ENCODE measurements around the gene FRMD3. TPM values are rescaled to one million over a fixed set of nuclear protein-coding genes. Genes with fewer than 3 reads are reported as not detected.

Gene FRMD3
- 1 to 10 TPM in 5 of 6 donors, under 1 TPM in 1; 0.87 to 2.6 (median 1.6) TPM for total RNA-seq
- polyA plus RNA-seq, result 1 to 10 TPM in 1 of 2 donors, under 1 TPM in 1; 0.91 to 1.5 TPM

DNA sequence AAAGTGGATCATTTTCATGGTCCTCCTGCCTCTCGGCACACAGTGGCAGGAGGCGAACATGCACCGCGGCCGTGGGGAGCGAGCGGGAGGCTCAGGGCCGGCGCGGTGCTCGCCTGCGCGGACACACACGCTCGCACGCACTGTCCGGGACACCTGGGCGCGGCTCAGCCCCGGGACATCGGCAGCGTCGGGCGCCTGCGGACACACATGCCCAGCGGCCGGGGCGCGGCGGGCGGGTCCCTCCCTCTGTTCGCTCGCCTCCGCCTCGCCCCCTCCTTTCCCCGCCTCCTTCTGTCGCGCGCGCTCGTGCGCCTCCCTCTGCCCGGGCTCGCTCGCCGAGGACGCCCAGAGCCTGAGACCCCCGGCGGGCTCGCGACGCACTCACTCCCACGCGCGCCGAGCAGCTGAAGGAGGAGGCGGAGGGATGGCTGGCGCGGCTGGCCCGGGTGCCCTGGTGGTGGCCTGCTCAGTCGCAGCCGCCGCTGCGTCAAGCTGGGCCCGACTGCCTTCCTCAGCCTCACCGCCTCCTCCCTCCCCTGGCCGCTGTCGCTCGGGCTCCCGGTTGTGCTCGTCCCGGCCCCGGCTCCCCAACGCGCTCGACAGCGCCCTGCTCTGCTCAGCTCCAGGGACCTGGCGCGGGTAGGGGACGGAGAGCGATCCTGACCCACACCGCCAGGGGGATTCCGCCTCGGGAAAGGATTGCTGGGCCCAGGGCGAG is at the start of gene FRMD3:
Gene FRMD3 (minus strand): TSS at position 230 of the 718 bp plus-strand sequence. CDS start 170 bp downstream, at position 60.
- TF ChIP-seq, protein P1, sequence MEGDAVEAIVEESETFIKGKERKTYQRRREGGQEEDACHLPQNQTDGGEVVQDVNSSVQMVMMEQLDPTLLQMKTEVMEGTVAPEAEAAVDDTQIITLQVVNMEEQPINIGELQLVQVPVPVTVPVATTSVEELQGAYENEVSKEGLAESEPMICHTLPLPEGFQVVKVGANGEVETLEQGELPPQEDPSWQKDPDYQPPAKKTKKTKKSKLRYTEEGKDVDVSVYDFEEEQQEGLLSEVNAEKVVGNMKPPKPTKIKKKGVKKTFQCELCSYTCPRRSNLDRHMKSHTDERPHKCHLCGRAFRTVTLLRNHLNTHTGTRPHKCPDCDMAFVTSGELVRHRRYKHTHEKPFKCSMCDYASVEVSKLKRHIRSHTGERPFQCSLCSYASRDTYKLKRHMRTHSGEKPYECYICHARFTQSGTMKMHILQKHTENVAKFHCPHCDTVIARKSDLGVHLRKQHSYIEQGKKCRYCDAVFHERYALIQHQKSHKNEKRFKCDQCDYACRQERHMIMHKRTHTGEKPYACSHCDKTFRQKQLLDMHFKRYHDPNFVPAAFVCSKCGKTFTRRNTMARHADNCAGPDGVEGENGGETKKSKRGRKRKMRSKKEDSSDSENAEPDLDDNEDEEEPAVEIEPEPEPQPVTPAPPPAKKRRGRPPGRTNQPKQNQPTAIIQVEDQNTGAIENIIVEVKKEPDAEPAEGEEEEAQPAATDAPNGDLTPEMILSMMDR (IDR thresholded peaks at IDR 0.05), result peak; percentile 54 to 74 (median 63)
- no peaks in the 10 kb centered on the region for H3K27me3 ChIP-seq
- no peaks in the 10 kb centered on the region for H3K36me3 ChIP-seq
- H3K4me1 ChIP-seq, result peaks cover 0 to 10% (median 6%) of the 10 kb centered on the region in 3 donors
- peak within 1 kb of the TSS; percentile 44 to 66 (median 50) for H3K4me3 ChIP-seq
- whole genome bisulfite sequencing, 2 donors, result 0 to 1% methylated on average over 56 to 85 of the region's 85 CpGs
- no peaks in the 10 kb centered on the region for H3K9me3 ChIP-seq
- DNase-seq, result peak; percentile 76 to 93 (median 83)
- peak; percentile 91 to 97 (median 96) for ATAC-seq
- H3K27ac ChIP-seq, result peak within 1 kb of the TSS; percentile 20 to 74 (median 58)
- intact Hi-C loops (cut with DNase I), result no loop called here
- FAIRE-seq, result no peak

DNA sequence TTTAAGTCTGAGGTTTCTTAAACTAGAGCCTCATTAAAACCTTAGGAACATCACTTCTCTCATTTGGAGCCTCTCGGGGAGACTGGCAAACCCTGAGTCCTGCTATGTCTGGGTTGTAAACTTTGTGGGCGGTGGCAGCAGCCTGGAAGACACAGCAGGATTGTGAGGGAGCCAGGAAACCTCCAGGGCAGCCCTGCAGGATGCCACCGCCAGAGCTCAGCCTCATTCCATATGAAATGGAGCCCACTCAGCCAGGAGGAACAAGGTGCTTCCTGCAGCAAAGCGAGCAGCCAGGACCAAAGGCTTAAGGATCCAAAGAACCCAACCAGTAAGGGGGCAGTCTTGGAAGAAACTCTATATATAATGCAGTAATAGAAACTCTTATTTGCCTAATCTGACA is 46.8 kb upstream of the FRMD3 start:
- intact Hi-C loops (cut with DNase I), result no loop called here
- WGBS, 2 donors, result 86 to 93% methylated on average over 4 of the region's 4 CpGs
- no peaks in the 10 kb centered on the region for H3K27me3 ChIP-seq
- H3K27ac ChIP-seq, result no peak overlapping the region
- H3K9me3 ChIP-seq, result no peaks in the 10 kb centered on the region
- H3K4me1 ChIP-seq, result no peaks in the 10 kb centered on the region
- no peak for FAIRE-seq
- H3K4me3 ChIP-seq, result no peak overlapping the region
- no peak for DNase-seq
- no peak for ATAC-seq
- no peaks in the 10 kb centered on the region for H3K36me3 ChIP-seq
- TF ChIP-seq, protein P1 (IDR thresholded peaks at IDR 0.05), result no peak

DNA sequence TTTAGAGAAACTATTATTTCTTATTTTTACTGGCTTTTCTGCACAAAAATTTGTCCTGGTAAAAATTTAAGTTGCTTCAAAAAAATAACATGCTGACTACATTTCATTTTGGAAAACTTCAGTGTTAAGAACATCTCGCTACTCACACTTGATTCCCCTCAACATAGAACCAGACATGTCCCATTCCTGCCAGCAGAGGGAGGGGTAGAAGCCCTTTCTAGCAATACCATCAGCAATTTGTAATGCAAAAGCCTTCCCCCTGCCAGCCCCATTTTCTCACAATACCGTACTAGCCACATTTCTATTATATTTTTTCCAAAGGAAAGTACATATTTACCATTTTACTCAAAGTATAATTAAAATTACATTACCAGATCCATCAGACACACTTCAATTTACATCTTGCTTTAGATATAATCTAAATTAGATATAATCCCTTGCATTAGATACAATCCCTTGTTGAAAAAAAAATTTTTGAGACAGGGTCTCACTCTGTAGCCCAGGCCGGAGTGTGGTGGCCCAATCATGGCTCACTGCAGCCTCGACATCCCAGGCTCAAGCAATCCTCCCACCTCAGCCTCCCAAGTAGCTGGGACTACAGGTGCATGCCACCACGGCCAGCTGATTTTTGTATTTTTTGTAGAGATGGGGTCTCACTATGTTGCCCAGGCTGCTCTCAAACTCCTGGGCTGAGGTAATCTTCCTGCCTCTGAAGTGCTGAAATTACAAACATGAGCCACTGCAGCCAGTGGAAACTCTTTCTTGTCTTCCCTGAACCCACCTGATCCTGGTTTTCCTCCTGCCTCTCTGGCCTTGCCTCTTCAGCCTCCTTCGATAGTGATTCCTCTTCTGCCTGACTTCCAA is 45.2 kb upstream of the FRMD3 start:
- TF ChIP-seq, protein P1 (IDR thresholded peaks at IDR 0.05), result peak; percentile 48 to 74 (median 59)
- intact Hi-C loops (cut with DNase I), result no loop called here
- Histone ChIP-seq H3K36me3 (no peaks in the 10 kb centered on the region), H3K27me3 (no peaks in the 10 kb centered on the region), H3K4me1 (no peaks in the 10 kb centered on the region), H3K27ac (no peak overlapping the region), H3K4me3 (no peak overlapping the region), H3K9me3 (no peaks in the 10 kb centered on the region)
- ATAC-seq (peak in 3 of 4 donors; percentile 84 to 89 (median 89)), DNase-seq (peak in 4 of 6 donors; percentile 24 to 53 (median 26)), FAIRE-seq (peak; percentile 20)
- WGBS, 2 donors, result 55 to 61% methylated on average over 6 of the region's 6 CpGs

DNA sequence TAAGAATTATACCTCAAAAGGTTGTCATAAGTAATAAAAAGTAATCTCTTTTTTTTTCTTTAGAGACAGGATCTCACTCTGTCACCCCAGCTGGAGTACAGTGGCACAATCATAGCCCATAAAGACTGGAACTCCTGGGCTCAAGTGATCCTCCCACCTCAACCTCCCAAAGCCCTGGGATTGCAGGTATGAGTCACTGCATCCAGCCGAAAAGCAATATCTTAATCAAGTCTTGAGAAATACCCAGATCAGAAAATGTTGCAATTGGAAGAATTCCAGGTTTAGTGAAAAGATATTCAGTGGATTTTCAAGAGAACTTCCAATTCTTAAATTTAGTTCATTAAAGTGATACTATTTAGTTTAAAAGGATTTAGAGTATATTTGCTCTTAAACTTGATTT is 43.8 kb upstream of the FRMD3 start:
- intact Hi-C loops (cut with DNase I), result no loop called here
- Histone ChIP-seq H3K4me3 (no peak overlapping the region), H3K9me3 (no peaks in the 10 kb centered on the region), H3K4me1 (no peaks in the 10 kb centered on the region), H3K36me3 (no peaks in the 10 kb centered on the region), H3K27ac (no peak overlapping the region), H3K27me3 (no peaks in the 10 kb centered on the region)
- TF ChIP-seq, protein P1 (IDR thresholded peaks at IDR 0.05), result no peak
- DNase-seq (no peak), FAIRE-seq (no peak), ATAC-seq (no peak)
- WGBS, 2 donors, result 53 to 63% methylated on average over 1 of the region's 1 CpG
